Measurements from ENCODE around the gene TUBB3.

The TUBB3 gene

DNA sequence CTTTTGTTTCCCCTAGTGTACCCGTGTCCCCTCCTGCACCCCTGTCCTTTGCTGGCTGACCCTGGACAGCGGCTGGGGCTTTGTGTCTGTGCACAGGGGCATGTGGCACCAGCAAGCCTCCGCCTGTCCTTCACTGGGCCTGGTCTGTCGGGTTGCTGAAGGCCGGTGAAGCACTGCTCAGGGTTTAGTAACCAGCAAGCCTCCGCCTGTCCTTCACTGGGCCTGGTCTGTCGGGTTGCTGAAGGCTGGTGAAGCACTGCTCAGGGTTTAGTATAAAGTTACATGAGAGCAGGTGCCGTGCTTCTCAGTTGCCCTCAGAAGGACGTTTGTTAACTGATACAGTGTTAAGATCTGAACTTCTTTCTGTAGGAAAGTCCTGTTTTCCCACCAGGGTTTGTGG is 59.2 kb downstream of the TUBB3 start:
- TF ChIP-seq, protein P1, sequence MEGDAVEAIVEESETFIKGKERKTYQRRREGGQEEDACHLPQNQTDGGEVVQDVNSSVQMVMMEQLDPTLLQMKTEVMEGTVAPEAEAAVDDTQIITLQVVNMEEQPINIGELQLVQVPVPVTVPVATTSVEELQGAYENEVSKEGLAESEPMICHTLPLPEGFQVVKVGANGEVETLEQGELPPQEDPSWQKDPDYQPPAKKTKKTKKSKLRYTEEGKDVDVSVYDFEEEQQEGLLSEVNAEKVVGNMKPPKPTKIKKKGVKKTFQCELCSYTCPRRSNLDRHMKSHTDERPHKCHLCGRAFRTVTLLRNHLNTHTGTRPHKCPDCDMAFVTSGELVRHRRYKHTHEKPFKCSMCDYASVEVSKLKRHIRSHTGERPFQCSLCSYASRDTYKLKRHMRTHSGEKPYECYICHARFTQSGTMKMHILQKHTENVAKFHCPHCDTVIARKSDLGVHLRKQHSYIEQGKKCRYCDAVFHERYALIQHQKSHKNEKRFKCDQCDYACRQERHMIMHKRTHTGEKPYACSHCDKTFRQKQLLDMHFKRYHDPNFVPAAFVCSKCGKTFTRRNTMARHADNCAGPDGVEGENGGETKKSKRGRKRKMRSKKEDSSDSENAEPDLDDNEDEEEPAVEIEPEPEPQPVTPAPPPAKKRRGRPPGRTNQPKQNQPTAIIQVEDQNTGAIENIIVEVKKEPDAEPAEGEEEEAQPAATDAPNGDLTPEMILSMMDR (conservative IDR thresholded peaks at IDR 0.05; ENCODE audit: low read depth, low read length): no peak
- H3K4me3 ChIP-seq (ENCODE audit: low read length): no peak overlapping the region
- no peak for DNase-seq (ENCODE audit: low read depth)

DNA sequence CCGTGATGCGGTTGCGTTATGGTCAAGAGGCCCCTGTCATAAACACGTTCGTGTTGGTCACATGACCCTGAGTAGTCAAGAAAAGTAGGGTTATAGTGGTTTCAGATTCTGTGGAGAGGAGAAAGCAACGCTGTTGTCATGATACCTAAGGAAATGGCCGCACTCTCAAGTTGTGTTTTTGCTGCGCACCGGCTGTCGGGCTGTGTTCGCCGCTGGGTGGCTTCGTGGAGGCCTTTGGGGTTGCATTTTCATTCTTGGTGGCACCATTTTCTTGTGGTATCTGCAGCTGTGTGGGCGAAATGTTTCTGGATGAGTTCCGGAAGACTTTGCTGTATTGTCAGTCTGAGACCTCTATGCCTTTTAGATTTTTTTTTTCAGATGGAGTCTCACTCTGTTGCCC is 60.4 kb downstream of the TUBB3 start:
- no peak overlapping the region for H3K4me3 ChIP-seq (ENCODE audit: low read length)
- TF ChIP-seq, protein P1 (conservative IDR thresholded peaks at IDR 0.05; ENCODE audit: low read depth, low read length): no peak
- no peak for DNase-seq (ENCODE audit: low read depth)

DNA sequence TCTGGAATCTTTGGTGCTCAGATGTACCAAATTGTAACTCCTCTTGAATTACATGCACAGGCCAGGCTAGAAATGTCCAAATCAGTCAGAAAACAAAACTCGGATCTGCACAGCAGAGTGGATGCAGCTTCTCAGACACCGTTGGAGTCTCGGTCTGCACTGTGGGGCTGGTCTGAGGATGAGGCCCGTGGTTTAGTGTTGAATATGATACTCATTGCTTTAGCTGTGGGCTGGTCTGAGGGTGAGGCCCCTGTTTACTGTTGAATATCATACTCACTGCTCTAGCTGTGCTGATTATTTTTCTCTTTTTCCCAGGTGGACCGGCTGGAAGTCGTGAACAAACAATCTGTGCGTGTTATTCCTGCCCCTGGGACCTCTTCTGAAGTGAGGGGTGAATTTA is 61.1 kb downstream of the TUBB3 start:
- TF ChIP-seq, protein P1 (conservative IDR thresholded peaks at IDR 0.05; ENCODE audit: low read depth, low read length): no peak
- DNase-seq (ENCODE audit: low read depth): no peak
- H3K4me3 ChIP-seq (ENCODE audit: low read length): no peak overlapping the region

DNA sequence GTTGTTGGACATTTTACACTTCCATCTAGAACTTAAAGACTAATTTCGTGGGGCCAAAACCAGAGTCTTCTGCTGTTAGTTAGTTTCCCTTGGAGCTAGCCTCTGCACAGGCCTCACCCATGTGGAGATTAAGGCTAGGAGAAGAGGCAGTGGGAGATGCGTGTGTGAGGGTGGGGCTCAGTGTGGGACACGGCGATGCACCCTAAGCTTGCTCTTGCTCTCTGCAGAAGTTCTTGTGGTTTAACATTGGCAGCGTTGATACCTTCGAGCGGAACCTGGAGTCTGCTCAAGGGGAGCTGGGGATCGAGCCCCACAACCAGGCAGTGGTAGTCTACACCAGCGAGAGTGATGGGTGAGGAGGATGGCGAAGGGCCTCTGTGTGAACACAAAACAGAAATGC is 62.1 kb downstream of the TUBB3 start:
- H3K4me3 ChIP-seq (ENCODE audit: low read length): no peak overlapping the region
- no peak for DNase-seq (ENCODE audit: low read depth)
- TF ChIP-seq, protein P1 (conservative IDR thresholded peaks at IDR 0.05; ENCODE audit: low read depth, low read length): no peak

Data from retinal pigment epithelial cell (primary cell).